ENCODE data around the gene IL5. TPM values are rescaled to one million over a fixed set of nuclear protein-coding genes. Genes with fewer than 3 reads are reported as not detected.

The IL5 gene
- total RNA-seq, 4 donors from 2014 or later: not detected

Other genes with a start within 250 kb of the IL5 start
- gene SLC22A4, start 249.1 kb downstream of the IL5 start, total RNA-seq: 10 to 100 TPM in 2 of 4 donors, 1 to 10 TPM in 1, not detected in 1; 1.6 to 48.3 (median 14.5) TPM
- gene SLC22A5, start 173.8 kb downstream of the IL5 start, total RNA-seq: 100 to 1,000 TPM in 1 of 4 donors, 10 to 100 TPM in 3; 34.6 to 129 (median 67.8) TPM
- gene IRF1, start 52.7 kb downstream of the IL5 start, total RNA-seq: 10 to 100 TPM; 40.8 to 86.9 (median 65.5) TPM
- gene RAD50, start 13.5 kb upstream of the IL5 start, total RNA-seq: 10 to 100 TPM; 35.8 to 47.5 (median 41.3) TPM
- gene IL13, start 114.7 kb upstream of the IL5 start, total RNA-seq: not detected
- gene IL4, start 130.5 kb upstream of the IL5 start, total RNA-seq: not detected
- 1 to 10 TPM; 1.9 to 7.0 (median 2.8) TPM for gene KIF3A, start 194.0 kb upstream of the IL5 start, total RNA-seq
- gene CCNI2, start 203.9 kb upstream of the IL5 start, total RNA-seq: 10 to 100 TPM in 1 of 4 donors, 1 to 10 TPM in 3; 3.0 to 13.0 (median 7.1) TPM
- 10 to 100 TPM; 38.4 to 70.7 (median 53.5) TPM for gene SEPTIN8, start 233.7 kb upstream of the IL5 start, total RNA-seq

Data from transverse colon (tissue), 4 donors.